Left lung (tissue), 10 donors: ENCODE results near the gene FUT8. TPM values are rescaled to one million over a fixed set of nuclear protein-coding genes. Genes with fewer than 3 reads are reported as not detected.

Experiments
- ATAC-seq: fragments of 200-7000 bp; cut with Tn5 transposase; one replicate; pipeline ENCODE4 v1.9.1; 2020; ENCODE audit warnings: moderate library complexity
- DNase-seq, 4 donors: peaks; one replicate each; pipeline ENCODE4 v3.0.0-alpha.2; 2013 to 2020
- H3K27ac ChIP-seq, 2 donors: fragments of 200-600 bp; sonication (generic) in 1 of 2; one replicate each; pipeline versions ENCODE4 v1.5.0 to v1.8.0; 2020 to 2021
- H3K27me3 ChIP-seq, 2 donors: fragments of 200-600 bp; sonication (generic) in 1 of 2; one replicate each; pipeline versions ENCODE4 v1.5.0 to v1.8.0; 2020 to 2021
- H3K36me3 ChIP-seq, 2 donors: fragments of 200-600 bp; sonication (generic) in 1 of 2; one replicate each; pipeline versions ENCODE4 v1.5.0 to v1.8.0; 2020 to 2021
- H3K4me1 ChIP-seq, 2 donors: fragments of 200-600 bp; one replicate each; pipeline ENCODE4 v1.8.0; 2021
- H3K4me3 ChIP-seq, 2 donors: fragments of 200-600 bp; sonication (generic) in 1 of 2; one replicate each; pipeline versions ENCODE4 v1.5.0 to v1.8.0; 2020 to 2021; ENCODE audit warnings: mild to moderate bottlenecking in 1 of 2
- H3K9me3 ChIP-seq, 2 donors: fragments of 200-600 bp; sonication (generic) in 1 of 2; one replicate each; pipeline versions ENCODE4 v1.5.0 to v1.8.0; 2020 to 2021
- CTCF ChIP-seq, 2 donors: fragments of 200-600 bp; sonication (generic) in 1 of 2; IDR thresholded peaks; one replicate each; pipeline versions ENCODE4 v1.5.0 to v1.8.0; 2021; ENCODE audit warnings: antibody characterized with exemption in 2 of 2
- intact Hi-C, 2 donors: fragments of 100-400 bp; cut with DNase I; formaldehyde crosslinking; loops; one replicate each; pipeline versions ENCODE4 v1.11.2 to v1.14.2; 2022
- polyA plus RNA-seq, 6 donors: library from polyadenylated mRNA; unstranded; fragments of 120-200 nt; gene quantifications; one replicate each; pipeline ENCODE4 v1.2.1, GENCODE V29; 2013; ENCODE audit not compliant: insufficient read length in 6 of 6
- total RNA-seq, 2 donors: library from RNA; stranded (reverse); fragmentation: NEBNext Ultra II Directional; extraction: Animal tissue kit (Norgen Biotek cat#: 25700); gene quantifications; one replicate each; pipeline ENCODE4 v1.2.1, GENCODE V29; 2021
- donor health status: DM: no; HTN: yes; CAD: no.
- donor health status: DM: no; HTN: no; CAD: no.

FUT8 gene
- total and polyA plus RNA-seq, 8 donors = 28.7 to 41.1 (median 33.9) TPM

DNA sequence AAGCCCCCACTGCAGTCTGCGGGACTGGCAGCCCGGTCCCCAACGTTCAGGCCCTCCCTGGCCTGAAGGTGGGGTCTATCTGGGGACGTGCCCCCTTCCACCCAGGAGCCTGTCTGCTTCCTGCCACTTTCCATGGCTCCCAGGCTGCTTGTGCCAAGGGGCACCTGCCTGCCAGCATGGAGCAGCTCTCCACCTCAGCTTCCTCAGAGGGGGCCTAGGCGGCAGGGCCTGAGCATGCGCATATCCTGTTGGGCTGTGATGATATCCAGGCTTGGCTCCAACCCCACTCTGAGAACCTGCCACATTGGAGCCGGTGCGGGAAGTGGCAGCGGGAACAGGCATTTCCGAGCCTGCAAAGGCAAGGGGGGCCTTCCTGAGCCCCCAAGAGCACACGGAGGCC, 57.4 kb downstream of the FUT8 start:
- no peak for ATAC-seq
- Histone ChIP-seq H3K36me3 (no peaks in the 10 kb centered on the region), H3K27ac (no peak overlapping the region), H3K9me3 (no peaks in the 10 kb centered on the region), H3K4me3 (no peak overlapping the region), H3K27me3 (no peaks in the 10 kb centered on the region), H3K4me1 (peaks cover 0 to 3% of the 10 kb centered on the region in 2 donors)
- peak in 1 of 4 donors; percentile 54 for DNase-seq
- intact Hi-C loops = no loop called here
- no peak for TF ChIP-seq CTCF (IDR thresholded peaks at IDR 0.05)

DNA sequence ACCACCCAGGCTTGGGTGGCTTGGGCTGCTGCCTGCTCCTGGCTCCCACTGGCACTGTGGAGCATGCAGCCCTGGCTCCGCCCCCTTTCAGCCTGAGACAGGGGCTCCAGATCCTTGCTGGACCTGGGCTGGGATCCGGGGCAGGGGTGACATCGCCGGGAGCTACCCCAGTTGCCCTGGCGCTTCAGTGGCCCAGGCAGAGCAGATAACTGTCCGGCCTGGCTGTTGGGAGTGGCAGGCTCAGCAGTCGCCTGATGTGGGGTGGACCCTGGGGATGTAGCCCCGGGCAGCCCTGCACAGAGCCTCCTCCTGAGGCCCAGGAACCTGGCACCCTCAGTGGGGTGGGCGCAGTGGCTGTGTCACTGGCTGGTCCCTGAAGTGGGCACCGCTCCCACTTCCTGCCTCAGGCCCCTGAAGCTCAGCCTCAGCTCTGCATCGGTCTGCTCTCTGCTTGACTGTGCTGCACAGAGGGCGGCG, 57.9 kb downstream of the FUT8 start:
- no peak for ATAC-seq
- no peak overlapping the region for H3K27ac ChIP-seq
- no peak for TF ChIP-seq CTCF (IDR thresholded peaks at IDR 0.05)
- H3K27me3 ChIP-seq = no peaks in the 10 kb centered on the region
- H3K36me3 ChIP-seq = no peaks in the 10 kb centered on the region
- H3K4me3 ChIP-seq = no peak overlapping the region
- DNase-seq = peak in 1 of 4 donors; percentile 74
- peaks cover 0 to 3% of the 10 kb centered on the region in 2 donors for H3K4me1 ChIP-seq
- intact Hi-C loops = no loop called here
- H3K9me3 ChIP-seq = no peaks in the 10 kb centered on the region

DNA sequence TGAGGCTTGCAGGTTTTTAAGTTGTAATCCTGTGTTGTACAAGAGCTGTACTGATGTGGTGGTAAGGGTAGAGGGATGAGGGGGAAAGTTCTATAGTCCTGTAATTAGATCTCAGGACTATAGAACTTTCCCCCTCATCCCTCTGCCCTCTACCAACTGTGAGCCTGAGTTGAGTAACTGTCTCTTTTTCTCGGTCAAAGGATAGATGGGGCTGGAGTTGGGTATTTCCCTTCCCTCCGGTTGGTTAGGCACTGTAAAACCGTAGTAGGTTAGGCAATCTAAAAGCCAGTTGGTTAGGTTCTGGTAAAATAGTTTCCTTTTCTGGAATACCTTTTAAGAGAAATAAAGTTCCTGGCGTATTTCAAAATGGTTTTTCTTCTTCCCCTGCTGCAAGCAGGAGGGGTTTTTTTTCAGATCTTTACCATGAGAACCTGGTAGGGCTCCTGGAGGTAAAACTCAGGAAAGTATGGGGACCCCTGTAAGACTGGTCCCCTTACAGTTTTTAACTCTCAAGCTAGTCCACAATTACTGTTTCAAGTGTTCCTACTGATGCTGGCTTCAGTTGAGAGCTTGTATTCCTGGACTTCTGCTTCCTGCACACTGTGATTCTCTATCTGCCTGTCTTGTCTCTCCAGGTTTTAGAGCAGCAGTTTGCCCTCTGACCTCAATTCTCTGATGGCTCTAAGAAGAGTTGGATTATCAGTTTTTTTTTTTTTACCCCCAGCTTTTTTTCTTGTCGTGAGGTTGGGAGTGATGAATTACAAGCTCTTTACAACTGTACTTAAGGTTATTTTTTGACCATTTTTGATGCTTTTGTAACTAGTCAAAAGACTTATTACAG, 58.7 kb downstream of the FUT8 start:
- Histone ChIP-seq H3K27ac (no peak overlapping the region), H3K4me3 (no peak overlapping the region), H3K4me1 (peaks cover 0 to 3% of the 10 kb centered on the region in 2 donors), H3K36me3 (no peaks in the 10 kb centered on the region), H3K9me3 (no peaks in the 10 kb centered on the region), H3K27me3 (no peaks in the 10 kb centered on the region)
- DNase-seq (no peak), ATAC-seq (no peak)
- no peak for TF ChIP-seq CTCF (IDR thresholded peaks at IDR 0.05)
- intact Hi-C loops = no loop called here

- Histone ChIP-seq H3K4me3 (no peak overlapping the region), H3K27me3 (no peaks in the 10 kb centered on the region), H3K9me3 (no peaks in the 10 kb centered on the region), H3K4me1 (peaks cover 0 to 3% of the 10 kb centered on the region in 2 donors), H3K36me3 (no peaks in the 10 kb centered on the region), H3K27ac (no peak overlapping the region)
- DNase-seq (no peak), ATAC-seq (no peak)
- TF ChIP-seq CTCF (IDR thresholded peaks at IDR 0.05) = no peak
- intact Hi-C loops = no loop called here
Measured at GRCh38 chr14:65472189-65472588, 59.7 kb downstream of the FUT8 start.

- intact Hi-C loops = no loop called here
- Histone ChIP-seq H3K27ac (no peak overlapping the region), H3K27me3 (no peaks in the 10 kb centered on the region), H3K36me3 (no peaks in the 10 kb centered on the region), H3K4me1 (no peaks in the 10 kb centered on the region), H3K9me3 (no peaks in the 10 kb centered on the region), H3K4me3 (no peak overlapping the region)
- TF ChIP-seq CTCF (IDR thresholded peaks at IDR 0.05) = no peak
- DNase-seq (no peak), ATAC-seq (no peak)
Measured at GRCh38 chr14:65476273-65476941, 63.9 kb downstream of the FUT8 start.
